ENCODE results near the gene NTNG1. TPM values are rescaled to one million over a fixed set of nuclear protein-coding genes. Genes with fewer than 3 reads are reported as not detected.

The NTNG1 gene
- total RNA-seq, 1 donor from 2014 or later: 19.7 TPM

- H3K4me1 Mint-ChIP-seq (ENCODE audit: unreplicated experiment): peaks cover 17% of the 10 kb centered on the region
- no peaks in the 10 kb centered on the region for H3K36me3 Mint-ChIP-seq
- no peak overlapping the region for H3K4me3 Mint-ChIP-seq
- TF ChIP-seq, protein P1, sequence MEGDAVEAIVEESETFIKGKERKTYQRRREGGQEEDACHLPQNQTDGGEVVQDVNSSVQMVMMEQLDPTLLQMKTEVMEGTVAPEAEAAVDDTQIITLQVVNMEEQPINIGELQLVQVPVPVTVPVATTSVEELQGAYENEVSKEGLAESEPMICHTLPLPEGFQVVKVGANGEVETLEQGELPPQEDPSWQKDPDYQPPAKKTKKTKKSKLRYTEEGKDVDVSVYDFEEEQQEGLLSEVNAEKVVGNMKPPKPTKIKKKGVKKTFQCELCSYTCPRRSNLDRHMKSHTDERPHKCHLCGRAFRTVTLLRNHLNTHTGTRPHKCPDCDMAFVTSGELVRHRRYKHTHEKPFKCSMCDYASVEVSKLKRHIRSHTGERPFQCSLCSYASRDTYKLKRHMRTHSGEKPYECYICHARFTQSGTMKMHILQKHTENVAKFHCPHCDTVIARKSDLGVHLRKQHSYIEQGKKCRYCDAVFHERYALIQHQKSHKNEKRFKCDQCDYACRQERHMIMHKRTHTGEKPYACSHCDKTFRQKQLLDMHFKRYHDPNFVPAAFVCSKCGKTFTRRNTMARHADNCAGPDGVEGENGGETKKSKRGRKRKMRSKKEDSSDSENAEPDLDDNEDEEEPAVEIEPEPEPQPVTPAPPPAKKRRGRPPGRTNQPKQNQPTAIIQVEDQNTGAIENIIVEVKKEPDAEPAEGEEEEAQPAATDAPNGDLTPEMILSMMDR (conservative IDR thresholded peaks at IDR 0.05): no peak
- no peaks in the 10 kb centered on the region for H3K9me3 Mint-ChIP-seq
- no peaks in the 10 kb centered on the region for H3K27me3 Mint-ChIP-seq
- H3K27ac Mint-ChIP-seq: no peak overlapping the region
- no peak for DNase-seq (ENCODE audit: extremely low spot score, unreplicated experiment)
Observed at GRCh38 chr1:107291987-107292386, 151.1 kb downstream of the NTNG1 start.

DNA sequence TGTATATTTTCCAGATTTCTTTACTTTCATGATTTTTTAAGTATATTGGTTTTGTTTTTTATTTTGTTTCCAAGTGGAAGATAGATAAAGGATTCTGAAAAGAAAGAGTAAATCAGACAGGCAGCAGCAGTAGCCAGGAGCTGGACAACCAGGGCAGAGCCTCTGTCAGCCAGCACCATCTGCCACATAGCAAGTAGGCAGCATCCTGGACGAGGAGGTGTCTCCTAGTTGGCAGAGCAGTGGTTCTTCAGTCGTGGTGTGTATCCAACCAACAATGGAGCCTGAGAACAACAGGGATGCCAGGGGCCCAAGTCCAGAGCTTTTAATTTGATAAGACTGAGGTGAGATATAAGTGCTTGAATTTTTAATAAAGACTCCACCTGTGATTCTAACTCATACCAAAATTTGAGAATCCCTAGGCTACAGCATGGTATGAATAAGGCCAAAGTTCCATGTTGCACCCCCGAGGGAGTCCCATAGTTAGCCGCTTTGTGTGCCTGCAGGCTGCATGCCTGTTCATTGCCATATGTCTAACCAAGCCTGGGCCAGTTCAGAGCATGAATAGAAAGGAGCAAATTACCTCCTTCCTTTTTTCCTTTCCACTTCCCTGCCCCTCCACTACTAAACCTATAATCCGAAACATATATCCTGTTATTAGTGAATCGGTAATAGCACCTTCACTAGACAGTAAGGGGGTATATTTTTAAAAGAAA, 153.2 kb downstream of the NTNG1 start:
- H3K4me3 Mint-ChIP-seq: no peak overlapping the region
- no peak for DNase-seq (ENCODE audit: extremely low spot score, unreplicated experiment)
- no peaks in the 10 kb centered on the region for H3K27me3 Mint-ChIP-seq
- TF ChIP-seq, protein P1 (conservative IDR thresholded peaks at IDR 0.05): no peak
- no peaks in the 10 kb centered on the region for H3K36me3 Mint-ChIP-seq
- H3K4me1 Mint-ChIP-seq (ENCODE audit: unreplicated experiment): peaks cover 17% of the 10 kb centered on the region
- no peaks in the 10 kb centered on the region for H3K9me3 Mint-ChIP-seq
- peak overlapping the region; percentile 29 for H3K27ac Mint-ChIP-seq

DNA sequence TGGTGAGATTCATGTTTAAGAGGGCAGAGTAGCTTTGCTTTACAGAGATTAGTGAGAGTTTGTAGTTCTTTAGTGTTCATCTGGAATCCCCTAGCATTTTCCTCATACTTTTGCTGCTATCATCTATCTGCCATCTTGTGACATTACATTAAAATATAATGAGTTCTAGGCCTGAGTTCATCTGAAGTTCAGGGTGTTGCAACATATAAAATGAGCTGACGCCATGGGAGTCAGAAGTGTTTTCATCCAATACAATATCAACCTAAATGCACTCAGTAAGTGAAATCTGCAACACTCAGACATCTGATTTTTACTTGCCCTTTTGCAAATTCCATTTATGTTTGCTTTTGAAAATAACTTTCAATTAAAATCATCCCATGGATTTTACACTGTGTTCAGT, 153.8 kb downstream of the NTNG1 start:
- Mint-ChIP-seq H3K4me3 (no peak overlapping the region), H3K4me1 (ENCODE audit: unreplicated experiment) (peaks cover 13% of the 10 kb centered on the region), H3K27ac (peak overlapping the region; percentile 29), H3K36me3 (no peaks in the 10 kb centered on the region), H3K27me3 (no peaks in the 10 kb centered on the region), H3K9me3 (no peaks in the 10 kb centered on the region)
- no peak for DNase-seq (ENCODE audit: extremely low spot score, unreplicated experiment)
- TF ChIP-seq, protein P1 (conservative IDR thresholded peaks at IDR 0.05): no peak

- Mint-ChIP-seq H3K36me3 (no peaks in the 10 kb centered on the region), H3K4me3 (no peak overlapping the region), H3K27ac (no peak overlapping the region), H3K4me1 (ENCODE audit: unreplicated experiment) (peaks cover 13% of the 10 kb centered on the region), H3K9me3 (no peaks in the 10 kb centered on the region), H3K27me3 (no peaks in the 10 kb centered on the region)
- no peak for DNase-seq (ENCODE audit: extremely low spot score, unreplicated experiment)
- TF ChIP-seq, protein P1 (conservative IDR thresholded peaks at IDR 0.05): no peak
Observed at GRCh38 chr1:107297681-107298080, 156.8 kb downstream of the NTNG1 start.

- no peaks in the 10 kb centered on the region for H3K36me3 Mint-ChIP-seq
- peaks cover 13% of the 10 kb centered on the region for H3K4me1 Mint-ChIP-seq (ENCODE audit: unreplicated experiment)
- H3K27ac Mint-ChIP-seq: no peak overlapping the region
- H3K27me3 Mint-ChIP-seq: no peaks in the 10 kb centered on the region
- TF ChIP-seq, protein P1 (conservative IDR thresholded peaks at IDR 0.05): no peak
- DNase-seq (ENCODE audit: extremely low spot score, unreplicated experiment): no peak
- no peaks in the 10 kb centered on the region for H3K9me3 Mint-ChIP-seq
- no peak overlapping the region for H3K4me3 Mint-ChIP-seq
Observed at GRCh38 chr1:107298526-107298925, 157.7 kb downstream of the NTNG1 start.
